HG03571 (cell line): ENCODE data around the gene FRS3.

ENCODE experiments used
- ATAC-seq: cut with Tn5 transposase; IDR thresholded peaks from one replicate; pipeline ENCODE4 v1.9.1; 2021; ENCODE audit not compliant: unreplicated experiment

The FRS3 gene

DNA sequence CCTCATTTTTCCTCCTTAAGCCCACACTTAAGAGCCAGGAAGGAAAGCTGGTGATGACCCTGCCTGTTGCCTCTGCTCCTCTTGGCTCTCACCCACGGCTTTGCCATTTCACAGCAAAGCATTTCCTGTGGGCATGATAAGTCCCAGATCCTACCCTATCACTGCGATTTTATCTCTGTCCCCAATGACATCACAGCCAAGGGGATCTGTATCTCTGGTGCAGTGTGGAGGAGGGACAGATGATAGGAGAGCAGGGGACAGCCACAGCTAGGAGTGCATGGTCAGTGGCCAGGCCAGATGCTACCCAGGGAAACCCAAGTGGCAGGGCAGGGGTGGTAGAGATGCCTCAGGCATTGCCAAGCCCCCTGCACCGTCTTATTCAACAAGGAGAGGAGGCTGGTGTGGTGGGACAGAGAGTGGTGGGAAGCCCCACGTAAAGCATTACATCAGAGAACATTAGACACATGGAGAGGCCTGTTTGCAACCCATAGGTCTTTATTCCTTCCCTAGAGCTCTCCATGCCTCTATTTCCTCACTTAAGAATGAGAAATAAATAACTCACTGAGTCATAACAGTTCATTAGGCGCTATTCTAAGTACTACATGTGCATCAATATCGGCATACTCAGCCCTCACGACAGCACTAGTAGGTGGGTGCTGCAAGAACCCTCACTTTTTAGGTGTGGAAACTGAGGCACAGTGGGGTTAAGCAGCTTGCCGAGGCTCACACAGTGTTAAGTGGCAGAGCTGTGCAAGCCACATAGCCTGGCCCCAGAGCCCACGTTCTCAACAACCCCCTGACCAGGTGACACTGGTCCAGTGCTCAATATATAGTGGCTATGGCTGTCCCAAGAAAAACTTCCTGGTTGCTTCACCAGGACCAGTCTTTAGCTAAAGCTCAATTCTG, 48.9 kb downstream of the FRS3 start:
- no peak for ATAC-seq

DNA sequence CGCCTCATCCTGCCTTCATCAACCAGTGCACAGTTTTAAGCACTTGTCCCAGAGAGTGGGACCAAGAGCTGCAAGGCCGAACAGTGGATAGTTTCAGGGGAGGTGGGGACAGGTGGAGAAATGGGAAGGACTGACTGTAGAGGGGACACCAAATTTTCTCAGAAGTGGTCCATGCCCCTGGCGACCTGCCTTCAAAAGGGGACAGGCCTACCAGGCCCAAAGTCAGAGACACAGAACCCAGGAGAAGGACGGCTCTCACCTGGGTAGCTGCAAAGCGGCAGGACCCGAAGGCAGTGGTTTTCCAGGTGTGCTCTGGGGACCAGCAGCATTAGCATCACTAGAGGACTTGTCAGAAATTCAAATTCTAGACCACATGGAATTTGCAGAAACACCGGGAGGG, 50.1 kb downstream of the FRS3 start:
- ATAC-seq, result no peak

DNA sequence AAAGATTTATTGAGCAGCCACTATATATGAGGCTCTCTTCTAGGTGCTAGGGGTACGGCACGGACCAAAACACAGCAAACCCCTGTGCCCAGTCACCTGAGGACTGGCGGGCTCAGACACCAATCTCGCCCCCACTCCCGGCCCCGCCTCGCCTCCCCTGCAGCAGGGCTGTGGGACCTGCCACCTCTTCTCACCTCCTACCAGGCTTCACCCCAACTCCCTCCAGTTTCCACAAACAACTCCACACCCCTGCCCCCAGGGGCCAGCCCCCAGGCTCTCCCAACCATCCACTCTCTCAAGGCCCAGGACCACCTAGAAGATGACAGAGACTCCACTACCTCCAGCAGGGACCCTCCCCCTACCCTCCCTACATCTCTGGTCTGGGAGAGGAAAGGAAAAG, 50.7 kb downstream of the FRS3 start:
- ATAC-seq, result no peak

DNA sequence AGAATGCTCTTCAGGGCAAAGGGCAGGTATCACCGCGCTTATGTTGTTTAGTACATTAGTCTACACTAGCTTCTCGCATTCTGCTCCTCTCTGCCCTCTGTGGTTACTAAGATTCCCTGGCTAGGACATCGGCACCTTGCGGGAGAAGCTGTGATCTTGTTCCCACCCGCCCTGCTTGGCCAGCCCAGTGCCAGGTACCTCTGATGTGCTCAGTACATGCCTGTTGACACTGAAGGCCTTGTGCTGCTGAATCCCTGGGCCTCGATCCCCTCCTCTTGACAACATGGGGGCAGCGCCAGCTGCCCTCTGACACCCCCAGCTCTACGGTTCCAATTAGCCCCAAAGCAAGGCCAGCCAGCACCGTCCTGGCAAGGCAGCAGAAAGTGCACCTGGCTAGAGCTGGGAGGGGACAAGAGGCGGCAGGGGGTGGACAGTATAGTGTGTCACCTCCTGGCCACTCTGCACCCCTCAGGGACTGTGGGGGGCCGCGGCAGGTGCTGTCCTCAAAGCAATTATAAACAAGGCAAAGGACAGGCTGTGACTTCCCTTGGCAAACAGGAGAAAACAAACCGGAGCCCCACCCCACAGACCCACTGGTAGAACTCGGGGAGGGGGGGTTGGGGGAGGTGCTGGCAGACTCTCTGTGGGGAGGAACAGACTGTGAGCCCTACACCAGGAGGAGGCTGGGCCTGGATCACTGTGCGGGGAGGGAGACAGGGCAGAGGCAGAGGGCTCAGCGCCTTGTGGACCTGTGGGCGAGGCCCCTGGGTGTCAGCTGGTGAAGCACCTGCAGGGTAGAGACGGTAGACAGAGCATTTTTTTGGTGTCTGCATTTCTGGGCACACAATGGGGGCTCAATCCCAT, 51.4 kb downstream of the FRS3 start:
- ATAC-seq, result no peak

DNA sequence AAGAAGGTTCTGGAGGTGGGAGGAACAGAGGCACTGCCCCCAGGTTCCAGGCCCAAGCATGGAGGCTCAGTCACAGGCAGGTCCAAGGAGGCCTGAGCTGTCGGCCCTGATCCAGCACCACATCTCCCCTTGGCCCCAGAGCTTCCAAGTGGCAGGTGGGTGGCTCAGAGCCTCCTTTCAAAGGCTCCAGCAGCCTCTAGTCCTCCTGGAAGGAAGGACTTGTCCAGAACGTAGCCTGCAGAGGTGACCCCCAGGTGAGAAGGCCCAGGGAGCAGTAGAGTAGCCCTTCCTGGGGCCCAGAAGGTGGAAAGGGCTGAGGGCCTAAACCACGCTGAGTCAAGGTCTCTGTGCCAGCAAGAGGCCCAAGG, 52.0 kb downstream of the FRS3 start:
- ATAC-seq, result no peak

DNA sequence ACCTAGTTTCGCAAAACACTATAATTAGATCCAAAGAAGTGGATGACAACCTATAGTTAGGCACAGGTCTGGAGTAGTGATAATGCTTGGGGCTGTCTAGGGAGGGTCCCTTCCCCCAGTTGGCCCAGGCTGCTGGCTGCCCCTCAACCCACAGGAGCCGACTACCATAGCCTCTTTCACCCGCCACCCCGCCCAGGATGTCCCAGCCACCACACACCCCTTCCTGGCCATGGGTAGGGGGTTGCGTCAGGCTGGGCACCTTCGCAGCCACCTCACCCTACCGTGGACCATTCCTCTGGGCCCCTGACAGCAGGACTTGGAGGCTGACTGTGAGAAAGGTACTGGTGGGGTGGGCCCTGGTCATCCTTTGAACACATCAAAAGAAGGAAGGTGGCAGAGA, 52.8 kb downstream of the FRS3 start:
- ATAC-seq, result no peak

DNA sequence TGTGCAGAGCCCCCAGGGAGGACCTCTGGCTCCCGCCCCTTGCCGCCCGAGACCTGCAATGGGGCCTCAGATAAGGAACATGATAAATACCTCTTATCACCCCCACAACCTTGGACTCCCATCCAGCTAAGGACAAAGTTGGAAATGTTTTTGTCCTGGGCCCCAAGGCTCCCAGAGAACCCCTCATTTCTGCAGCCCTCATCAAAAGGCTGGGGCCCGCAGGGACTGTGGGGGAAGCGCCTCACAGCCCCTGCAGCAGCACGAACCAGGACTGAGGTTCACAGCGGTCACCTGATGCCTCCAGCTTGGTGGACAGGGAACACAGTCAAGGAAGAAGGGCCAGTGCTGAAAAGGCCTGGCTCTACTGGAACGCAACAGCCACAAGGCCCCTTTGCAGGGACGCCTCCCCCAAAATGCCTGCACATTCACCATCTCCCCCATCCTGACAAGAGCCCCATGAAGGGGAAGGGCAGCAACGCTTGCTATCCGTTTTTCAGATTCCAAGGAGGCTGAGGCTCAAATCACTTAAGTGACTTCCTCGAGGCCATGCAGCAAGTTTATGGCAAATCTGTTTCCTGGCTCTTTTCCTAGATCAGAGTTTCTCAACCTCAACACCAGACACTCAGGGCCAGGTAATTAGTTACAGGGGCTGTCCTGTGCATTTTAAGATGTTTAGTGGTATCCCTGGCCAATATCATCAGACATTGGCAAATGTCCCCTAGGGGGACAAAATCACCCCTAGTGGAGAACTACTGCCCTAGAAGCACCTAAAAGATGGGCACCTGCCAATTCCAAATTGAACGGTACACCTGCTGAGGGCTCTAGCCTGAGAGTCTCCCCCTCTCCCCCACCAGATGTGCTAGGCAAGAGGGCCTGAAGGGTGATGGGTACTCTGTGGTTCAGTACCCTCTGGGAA, 54.9 kb downstream of the FRS3 start:
- ATAC-seq, result no peak

DNA sequence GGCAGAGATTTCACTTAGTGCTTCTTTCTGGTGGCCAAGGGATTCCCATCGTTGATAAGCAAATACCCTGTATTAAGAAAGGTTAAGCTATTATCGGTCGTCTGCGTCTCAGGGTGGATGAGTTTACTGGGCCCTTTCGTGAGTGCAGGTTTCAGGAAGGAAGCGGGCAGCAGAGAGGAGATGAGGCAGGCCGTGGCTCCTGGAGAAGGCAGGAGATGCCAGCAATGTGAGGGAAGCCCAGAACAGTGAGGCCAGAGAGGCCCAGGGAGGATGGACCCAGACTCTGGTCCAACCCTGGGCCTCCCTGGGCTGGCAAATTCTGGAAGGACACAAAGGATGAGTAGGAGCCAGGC, 55.5 kb downstream of the FRS3 start:
- ATAC-seq, result no peak

DNA sequence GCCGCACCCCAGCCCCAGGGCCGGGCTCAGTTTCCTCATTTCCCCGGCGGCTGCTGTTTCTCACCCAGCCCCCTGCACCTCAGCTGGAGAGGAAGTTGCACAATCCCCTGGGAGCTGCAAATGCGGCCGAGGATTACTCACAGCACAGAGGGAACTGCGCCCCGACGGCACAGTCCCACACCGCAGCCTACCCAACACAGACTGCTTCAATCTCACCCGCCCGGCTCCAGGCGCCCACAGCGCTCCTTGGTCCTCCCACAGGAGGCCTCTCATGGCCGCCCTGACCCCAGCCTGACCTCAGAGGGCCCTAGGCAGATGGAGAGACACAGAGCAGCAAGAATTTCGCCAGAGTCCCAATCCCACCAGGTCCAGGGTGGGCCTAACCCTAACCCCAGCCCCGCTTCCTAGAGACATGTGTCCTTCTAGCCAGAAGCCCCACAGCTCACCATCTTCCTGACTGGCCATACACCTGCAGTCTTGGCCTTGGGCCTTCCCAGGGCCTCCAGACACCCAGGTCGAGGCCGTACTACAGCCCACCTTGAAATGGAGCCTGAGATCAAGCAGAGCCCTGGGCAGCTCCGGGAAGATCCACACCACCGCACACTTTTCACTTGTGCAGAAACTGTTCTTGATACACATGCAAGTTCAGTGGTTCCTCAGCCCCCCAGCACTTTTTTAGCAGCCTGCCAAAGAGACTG, 56.0 kb downstream of the FRS3 start:
- peak; percentile 71 for ATAC-seq

DNA sequence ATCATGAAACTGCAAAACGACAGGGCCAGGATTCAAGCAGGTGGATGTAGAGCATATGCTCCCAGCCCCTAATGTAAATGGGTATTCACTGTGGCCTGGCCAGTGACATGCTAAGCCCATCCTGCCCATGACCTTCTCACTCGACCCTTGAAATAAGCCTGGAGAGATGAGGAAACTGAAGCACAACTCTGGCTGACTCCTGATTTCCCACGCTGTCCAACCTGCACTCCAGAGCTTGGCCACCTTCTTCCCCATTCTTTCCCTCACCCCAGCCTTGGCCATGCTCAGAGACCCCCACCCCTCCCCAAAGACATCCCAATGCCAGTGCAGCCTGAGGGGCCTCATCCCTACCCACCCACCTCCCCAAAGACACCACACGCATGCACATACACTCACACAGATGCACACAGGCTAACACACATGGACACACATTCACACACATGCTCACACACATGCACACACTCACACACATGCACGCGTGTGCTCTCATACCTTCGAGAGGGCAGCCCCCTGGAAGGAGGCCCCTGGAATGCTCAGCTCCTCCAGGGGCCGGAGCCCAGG, 56.7 kb downstream of the FRS3 start:
- ATAC-seq, result no peak

DNA sequence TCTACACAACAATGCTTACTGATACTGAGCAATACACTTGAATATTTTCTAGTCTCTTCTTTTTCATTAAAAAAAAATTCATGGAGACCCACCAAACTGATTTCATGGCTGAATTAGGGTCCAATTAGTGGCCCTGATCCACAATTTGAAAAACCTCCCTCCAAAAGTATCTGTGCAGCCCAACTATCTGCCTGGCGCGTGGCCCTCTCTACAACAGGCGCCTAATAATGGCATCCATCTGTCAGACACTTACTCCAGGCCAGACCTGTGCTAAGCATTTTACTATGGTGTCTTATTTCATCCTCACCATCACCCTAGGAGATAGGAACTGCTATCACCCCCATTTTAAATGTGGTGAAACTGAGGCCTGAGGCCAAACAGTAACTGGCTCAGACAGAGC, 58.3 kb downstream of the FRS3 start:
- ATAC-seq, result no peak

DNA sequence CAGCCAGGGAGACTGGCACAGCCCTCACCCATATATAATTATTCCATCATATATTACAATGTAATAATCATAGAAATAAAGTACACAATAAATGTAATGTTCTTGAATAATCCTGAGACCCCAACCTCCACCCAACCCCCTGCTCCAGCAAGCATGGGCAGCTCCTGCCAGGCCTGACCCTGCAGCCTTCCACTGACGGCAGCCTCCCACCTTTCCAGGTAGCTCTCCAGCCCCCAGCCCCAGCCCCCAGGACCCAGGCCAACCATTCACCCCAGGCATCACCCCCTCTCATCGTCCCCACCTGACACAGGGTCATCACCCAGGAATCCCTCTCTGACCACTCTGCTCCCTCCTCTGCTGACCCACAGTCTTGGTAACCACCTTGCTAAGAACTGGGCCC, 58.9 kb downstream of the FRS3 start:
- no peak for ATAC-seq

DNA sequence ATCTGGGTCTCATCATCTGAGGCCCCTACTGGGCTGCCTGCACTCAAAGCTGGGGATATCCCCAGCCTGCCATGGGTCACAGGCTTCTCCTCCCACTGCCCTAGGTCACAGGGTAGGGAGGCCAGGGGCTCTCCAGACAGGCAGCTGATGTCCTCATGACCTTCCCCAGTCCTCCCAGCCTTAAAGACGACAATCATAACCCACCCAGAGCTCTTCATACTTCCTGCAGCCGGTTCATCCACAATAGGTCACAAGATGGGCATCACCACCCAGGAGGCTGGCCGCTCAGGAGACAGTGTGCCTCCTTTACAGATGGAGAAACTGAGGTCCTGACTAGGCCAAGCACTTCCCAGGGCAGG, 59.5 kb downstream of the FRS3 start:
- no peak for ATAC-seq
